GM12878 (cell line): ENCODE measurements around the gene NAALADL2. TPM values are rescaled to one million over a fixed set of nuclear protein-coding genes. Genes with fewer than 3 reads are reported as not detected.

Source experiments
- ATAC-seq: fragments of 200-7000 bp; cut with Tn5 transposase; 3 replicates; pipeline ENCODE4 v1.9.1; 2020; ENCODE audit warnings: mild to moderate bottlenecking, moderate library complexity
- BruUV-seq: library from RNA; stranded (reverse); fragments of 400-500 nt; replicated peaks from 2 replicates; lab custom pipeline; 2021; lab: Mats Ljungman, UMichigan
- CTCF ChIA-PET: fragments of 300-600 bp; sonication (Branson Sonifier 250); formaldehyde crosslinking; extraction: SDS; loops from one replicate; lab custom pipeline; 2021; ENCODE audit warnings: inconsistent platforms; lab: Yijun Ruan, JAX
- POLR2A ChIA-PET: fragments of 350-600 bp; formaldehyde crosslinking; extraction: SDS; loops from one replicate; lab custom pipeline; 2021; ENCODE audit warnings: inconsistent platforms; lab: Charles Lee
- RAD21 ChIA-PET: fragments of 300-600 bp; sonication (Branson Sonifier 250); formaldehyde crosslinking; loops from one replicate; lab custom pipeline; 2023; ENCODE audit warnings: antibody characterized with exemption; ENCODE audit not compliant: unreplicated experiment; lab: Charles Lee
- SMC1A ChIA-PET: fragments of 300-600 bp; sonication (Branson Sonifier 250); formaldehyde crosslinking; loops from one replicate; lab custom pipeline; 2023; ENCODE audit not compliant: unreplicated experiment, uncharacterized antibody; lab: Charles Lee
- DNase-seq: peaks from one replicate; pipeline ENCODE4 v3.0.0-alpha.2; 2011; ENCODE audit warnings: low read depth, low spot score
- FAIRE-seq: peaks from 3 replicates; lab custom pipeline; 2011; peaks lifted over from hg19 to GRCh38; lab: Jason Lieb, UNC
- H2AFZ ChIP-seq: 2 replicates; pipeline ENCODE4 v1.6.0; 2011; ENCODE audit warnings: low read depth, low read length, control low read depth; ENCODE audit not compliant: control insufficient read depth
- H3K27ac ChIP-seq: 2 replicates; pipeline ENCODE4 v1.5.1; 2011; ENCODE audit warnings: control low read depth; ENCODE audit not compliant: control insufficient read depth, insufficient read depth
- H3K27me3 ChIP-seq, 2 experiments: replicated peaks in 1 of 2; 2 replicates each; pipeline versions ENCODE4 v1.6.0 to v1.6.1; 2011; ENCODE audit warnings: low read length in 1 of 2; ENCODE audit not compliant: control insufficient read depth in 2 of 2, insufficient read depth in 2 of 2
- H3K36me3 ChIP-seq, 2 experiments: 2 replicates each; pipeline ENCODE4 v1.5.1; 2011; ENCODE audit warnings: low read length in 1 of 2; ENCODE audit not compliant: control insufficient read depth in 2 of 2, insufficient read depth in 2 of 2
- H3K4me1 ChIP-seq: 2 replicates; pipeline ENCODE4 v1.6.1; 2011; ENCODE audit warnings: mild to moderate bottlenecking, low read length, moderate library complexity, mixed read lengths; ENCODE audit not compliant: control insufficient read depth, insufficient read depth
- H3K4me2 ChIP-seq: 2 replicates; pipeline ENCODE4 v1.6.0; 2011; ENCODE audit warnings: control low read depth; ENCODE audit not compliant: control insufficient read depth, insufficient read depth
- H3K4me3 ChIP-seq: fragments of 200-600 bp; sonication (generic); 2 replicates; pipeline ENCODE4 v1.5.1; 2016
- H3K79me2 ChIP-seq: 2 replicates; pipeline ENCODE4 v1.6.0; 2011; ENCODE audit warnings: low read length; ENCODE audit not compliant: control insufficient read depth, insufficient read depth
- H3K9ac ChIP-seq: 2 replicates; pipeline ENCODE4 v1.8.0; 2011; ENCODE audit warnings: low read length, control low read depth, mixed read lengths; ENCODE audit not compliant: control insufficient read depth, insufficient read depth
- H3K9me3 ChIP-seq: replicated peaks from 3 replicates; pipeline ENCODE4 v1.5.1; 2011; ENCODE audit warnings: mild to moderate bottlenecking, low read length; ENCODE audit not compliant: control insufficient read depth, insufficient read depth
- H4K20me1 ChIP-seq: 2 replicates; pipeline ENCODE4 v1.6.0; 2011; ENCODE audit not compliant: control insufficient read depth, insufficient read depth
- ASH2L ChIP-seq: fragments of 300-600, 200-600 bp; sonication (generic); IDR thresholded peaks from 2 replicates; pipeline ENCODE4 v1.6.1; 2017; ENCODE audit warnings: low read depth, mild to moderate bottlenecking, borderline replicate concordance
- DPF2 ChIP-seq: fragments of 450-650 bp; IDR thresholded peaks from 2 replicates; pipeline ENCODE4 v1.6.1; 2017; ENCODE audit warnings: mild to moderate bottlenecking
- EP300 ChIP-seq, 2 experiments: fragments of 150-350 bp in 1 of 2; IDR thresholded peaks; 2 replicates each; pipeline ENCODE4 v1.6.1; 2011 to 2012; ENCODE audit warnings: low read depth in 2 of 2, low read length in 2 of 2, borderline replicate concordance in 1 of 2, improper control_type of control experiment in 1 of 2, inconsistent platforms in 1 of 2; ENCODE audit not compliant: control insufficient read depth in 1 of 2
- ESRRA ChIP-seq: IDR thresholded peaks from 2 replicates; pipeline ENCODE4 v1.6.1; 2012; ENCODE audit warnings: mild to moderate bottlenecking, low read length, improper control_type of control experiment
- ETV6 ChIP-seq, 2 experiments: fragments of 450-650 bp in 1 of 2; IDR thresholded peaks in 1 of 2; conservative IDR thresholded peaks in 1 of 2; 2 replicates each; pipeline ENCODE4 v1.6.1; 2014; ENCODE audit warnings: antibody characterized with exemption in 1 of 2, borderline replicate concordance in 1 of 2, low read depth in 1 of 2, mild to moderate bottlenecking in 1 of 2, moderate library complexity in 1 of 2
- GABPA ChIP-seq: IDR thresholded peaks from 2 replicates; pipeline ENCODE4 v1.6.1; 2014; ENCODE audit warnings: antibody characterized with exemption, low read depth, mild to moderate bottlenecking, inconsistent platforms
- HDGF ChIP-seq: fragments of 450-650 bp; IDR thresholded peaks from 2 replicates; pipeline ENCODE4 v1.6.1; 2016; ENCODE audit warnings: antibody characterized with exemption
- MYC ChIP-seq: IDR thresholded peaks from 2 replicates; pipeline ENCODE4 v1.6.1; 2011; ENCODE audit warnings: mild to moderate bottlenecking, low read length, moderate library complexity, inconsistent platforms; ENCODE audit not compliant: insufficient read depth, insufficient replicate concordance, insufficient read length, severe bottlenecking
- RAD51 ChIP-seq: fragments of 450-650 bp; IDR thresholded peaks from 2 replicates; pipeline ENCODE4 v1.6.1; 2016; ENCODE audit warnings: moderate library complexity, mild to moderate bottlenecking, inconsistent platforms
- WGBS: methylation state at CpG from one replicate; pipeline ENCODE4 v1.1.6; 2016; ENCODE audit warnings: low lambda C conversion rate; ENCODE audit not compliant: insufficient replicate concordance, insufficient coverage; ENCODE audit errors: missing lambda C conversion rate; 5-methylcytosine and 5-hydroxymethylcytosine counted together
- in situ Hi-C: fragments of 300-500 bp; cut with MboI; formaldehyde crosslinking; loops from 9 replicates; pipeline ENCODE4 v1.14.3; 2018; ENCODE audit warnings: mixed read lengths
- intact Hi-C: fragments of 100-400 bp; cut with micrococcal nuclease; formaldehyde crosslinking; loops from one replicate; pipeline ENCODE4 v1.14.2; 2022; ENCODE audit not compliant: unreplicated experiment
- polyA plus RNA-seq, 11 experiments: library from polyadenylated mRNA; depleted of rRNA in 4 of 11; unstranded in 6 of 11; stranded (reverse) in 5 of 11; fragments of >200 nt; fragmentation: Nextera tagmentation in 4 of 11; fragmentation: Illumina TruSeq in 1 of 11; extraction: Ambion mirVana in 4 of 11; extraction: Trizol in 1 of 11; gene quantifications; 1 replicate in 1 of 11; 2 replicates in 10 of 11; pipeline versions ENCODE4 v1.2.1 to v1.2.3, GENCODE V29; 2011 to 2016; ENCODE audit warnings: inconsistent platforms in 2 of 11, missing spikeins in 2 of 11, low read depth in 1 of 11
- total RNA-seq, 4 experiments: library from RNA; depleted of rRNA in 3 of 4; stranded (reverse); fragments of >200 nt in 3 of 4; fragmentation: Illumina TruSeq in 1 of 4; extraction: Trizol in 1 of 4; gene quantifications; 2 replicates each; pipeline versions ENCODE4 v1.2.1 to v1.2.3, GENCODE V29; 2013 to 2021
- TF ChIP-seq, protein P1 (sequence below): IDR thresholded peaks from 2 replicates; pipeline ENCODE4 v1.6.1; 2012; ENCODE audit warnings: mild to moderate bottlenecking, low read depth, low read length

The NAALADL2 gene
- total and polyA plus RNA-seq, 10 of the 15 experiments (the other 5 are each of a cell fraction or from before 2014, with no cell fraction given): 0.06 to 10.8 (median 0.46) TPM

- POLR2A ChIA-PET: interaction anchor here (1.5 kb wide), 1 partner anchor 9 kb away, joined by 3 read pairs; no protein-coding TSS in a partner anchor
Measured at GRCh38 chr3:175391601-175392000, 532.5 kb downstream of the NAALADL2 start.

More at GRCh38 chr3:175391601-175392000, 532.5 kb downstream of the NAALADL2 start:
- ChIA-PET SMC1A (interaction anchor here (0.8 to 4.9 kb wide), 13 partner anchors 8 to 188 kb away, joined by 3 to 25 read pairs (median 5); no protein-coding TSS in a partner anchor), CTCF (interaction anchor here (1.4 kb wide), 1 partner anchor 34 kb away, joined by 3 read pairs; no protein-coding TSS in a partner anchor), RAD21 (interaction anchor here (1.0 to 2.0 kb wide), 3 partner anchors 34 to 116 kb away, joined by 4 to 8 read pairs (median 4); no protein-coding TSS in a partner anchor)
- no TSS peak for BruUV-seq
- Histone ChIP-seq H3K4me2 (no peak overlapping the region), H2AFZ (no peak overlapping the region), H3K4me1 (no peaks in the 10 kb centered on the region), H4K20me1 (no peaks in the 10 kb centered on the region), H3K27me3 (no peaks in the 10 kb centered on the region), H3K9me3 (no peaks in the 10 kb centered on the region; the same call in 2 of the 3 replicates), H3K9ac (no peak overlapping the region), H3K27ac (no peak overlapping the region), H3K36me3 (no peaks in the 10 kb centered on the region), H3K79me2 (no peaks in the 10 kb centered on the region), H3K4me3 (no peak overlapping the region)
- in situ Hi-C loops: no loop called here
- FAIRE-seq: no peak
- no peak for DNase-seq
- no peak for ATAC-seq
- intact Hi-C loops: no loop called here
- no peak for TF ChIP-seq EP300 (IDR thresholded peaks at IDR 0.05; ENCODE audit: borderline replicate concordance in 1 of 2, control insufficient read depth in 1 of 2, low read depth in 2 of 2, low read length in 2 of 2)
- TF ChIP-seq ASH2L: no peak
- no peak for TF ChIP-seq GABPA
- no peak for TF ChIP-seq RAD51
- no peak for TF ChIP-seq HDGF
- TF ChIP-seq ETV6 (conservative IDR thresholded peaks at IDR 0.05 in 1 of 2, IDR thresholded peaks at IDR 0.05 in 1 of 2; ENCODE audit: borderline replicate concordance in 1 of 2, low read depth in 1 of 2): no peak
- TF ChIP-seq MYC: no peak
- no peak for TF ChIP-seq DPF2
- TF ChIP-seq, protein P1, sequence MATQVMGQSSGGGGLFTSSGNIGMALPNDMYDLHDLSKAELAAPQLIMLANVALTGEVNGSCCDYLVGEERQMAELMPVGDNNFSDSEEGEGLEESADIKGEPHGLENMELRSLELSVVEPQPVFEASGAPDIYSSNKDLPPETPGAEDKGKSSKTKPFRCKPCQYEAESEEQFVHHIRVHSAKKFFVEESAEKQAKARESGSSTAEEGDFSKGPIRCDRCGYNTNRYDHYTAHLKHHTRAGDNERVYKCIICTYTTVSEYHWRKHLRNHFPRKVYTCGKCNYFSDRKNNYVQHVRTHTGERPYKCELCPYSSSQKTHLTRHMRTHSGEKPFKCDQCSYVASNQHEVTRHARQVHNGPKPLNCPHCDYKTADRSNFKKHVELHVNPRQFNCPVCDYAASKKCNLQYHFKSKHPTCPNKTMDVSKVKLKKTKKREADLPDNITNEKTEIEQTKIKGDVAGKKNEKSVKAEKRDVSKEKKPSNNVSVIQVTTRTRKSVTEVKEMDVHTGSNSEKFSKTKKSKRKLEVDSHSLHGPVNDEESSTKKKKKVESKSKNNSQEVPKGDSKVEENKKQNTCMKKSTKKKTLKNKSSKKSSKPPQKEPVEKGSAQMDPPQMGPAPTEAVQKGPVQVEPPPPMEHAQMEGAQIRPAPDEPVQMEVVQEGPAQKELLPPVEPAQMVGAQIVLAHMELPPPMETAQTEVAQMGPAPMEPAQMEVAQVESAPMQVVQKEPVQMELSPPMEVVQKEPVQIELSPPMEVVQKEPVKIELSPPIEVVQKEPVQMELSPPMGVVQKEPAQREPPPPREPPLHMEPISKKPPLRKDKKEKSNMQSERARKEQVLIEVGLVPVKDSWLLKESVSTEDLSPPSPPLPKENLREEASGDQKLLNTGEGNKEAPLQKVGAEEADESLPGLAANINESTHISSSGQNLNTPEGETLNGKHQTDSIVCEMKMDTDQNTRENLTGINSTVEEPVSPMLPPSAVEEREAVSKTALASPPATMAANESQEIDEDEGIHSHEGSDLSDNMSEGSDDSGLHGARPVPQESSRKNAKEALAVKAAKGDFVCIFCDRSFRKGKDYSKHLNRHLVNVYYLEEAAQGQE: no peak
- TF ChIP-seq ESRRA: no peak
- 93% methylated on average over 1 of the region's 1 CpG for WGBS
